CD14-positive monocyte (primary cell): ENCODE measurements around the gene ESPN. TPM values are rescaled to one million over a fixed set of nuclear protein-coding genes. Genes with fewer than 3 reads are reported as not detected.

Experiments
- DNase-seq, 3 donors: peaks; one replicate each; pipeline ENCODE4 v3.0.0-alpha.2; 2011 to 2022
- H2AFZ ChIP-seq: 2 replicates; pipeline ENCODE4 v1.6.0; 2012; ENCODE audit warnings: mild to moderate bottlenecking, low read depth, low read length, inconsistent platforms; ENCODE audit not compliant: insufficient read depth, poor library complexity, severe bottlenecking
- H3K27ac ChIP-seq, 2 donors: 1 replicate in 1 of 2; 2 replicates in 1 of 2; pipeline ENCODE4 v1.5.1; 2012 to 2013; ENCODE audit warnings: low read length in 2 of 2, control low read depth in 1 of 2, inconsistent platforms in 1 of 2, low read depth in 1 of 2, mild to moderate bottlenecking in 1 of 2
- H3K27me3 ChIP-seq, 2 donors: one replicate each; pipeline versions ENCODE4 v1.6.0 to v1.6.1; 2011 to 2013; ENCODE audit warnings: low read length in 2 of 2; ENCODE audit not compliant: control insufficient read depth in 2 of 2, insufficient read depth in 2 of 2
- H3K36me3 ChIP-seq, 2 donors: replicated peaks in 1 of 2; 1 replicate in 1 of 2; 2 replicates in 1 of 2; pipeline versions ENCODE4 v1.5.1 to v1.6.1; 2012 to 2013; ENCODE audit warnings: low read length in 2 of 2, control low read depth in 1 of 2, inconsistent platforms in 1 of 2, mild to moderate bottlenecking in 1 of 2; ENCODE audit not compliant: insufficient read depth in 2 of 2, control insufficient read depth in 1 of 2
- H3K4me1 ChIP-seq, 2 donors: 1 replicate in 1 of 2; 2 replicates in 1 of 2; pipeline versions ENCODE4 v1.5.1 to v1.6.1; 2012 to 2013; ENCODE audit warnings: low read length in 2 of 2, control low read depth in 1 of 2, inconsistent platforms in 1 of 2, mild to moderate bottlenecking in 1 of 2, moderate library complexity in 1 of 2; ENCODE audit not compliant: insufficient read depth in 2 of 2, control insufficient read depth in 1 of 2
- H3K4me2 ChIP-seq: replicated peaks from 2 replicates; pipeline ENCODE3; 2012; ENCODE audit warnings: low read length, moderate library complexity, mild to moderate bottlenecking; ENCODE audit not compliant: poor library complexity, severe bottlenecking; ENCODE audit errors: extremely low read depth
- H3K4me3 ChIP-seq, 3 experiments: fragments of 200-600 bp in 1 of 3; sonication (generic) in 1 of 3; replicated peaks in 1 of 3; 1 replicate in 2 of 3; 2 replicates in 1 of 3; pipeline ENCODE4 v1.5.1; 2011 to 2013; ENCODE audit warnings: low read length in 3 of 3, mild to moderate bottlenecking in 3 of 3, control low read depth in 2 of 3, low read depth in 2 of 3, inconsistent platforms in 1 of 3, moderate library complexity in 1 of 3
- H3K79me2 ChIP-seq: 2 replicates; pipeline ENCODE4 v1.6.0; 2012; ENCODE audit warnings: mild to moderate bottlenecking, control low read depth, inconsistent platforms, low read length, moderate library complexity; ENCODE audit not compliant: insufficient read depth
- H3K9ac ChIP-seq: 2 replicates; pipeline ENCODE4 v1.6.0; 2017; ENCODE audit warnings: low read length, mild to moderate bottlenecking; ENCODE audit not compliant: insufficient read depth, poor library complexity, severe bottlenecking
- H3K9me3 ChIP-seq, 2 donors: replicated peaks in 1 of 2; 1 replicate in 1 of 2; 2 replicates in 1 of 2; pipeline versions ENCODE4 v1.5.1 to v1.6.1; 2012 to 2013; ENCODE audit warnings: low read length in 2 of 2, control low read depth in 1 of 2; ENCODE audit not compliant: control insufficient read depth in 1 of 2, insufficient read depth in 1 of 2
- H4K20me1 ChIP-seq: 2 replicates; pipeline ENCODE4 v1.6.0; 2012; ENCODE audit warnings: mild to moderate bottlenecking, low read length, control low read depth, moderate library complexity; ENCODE audit not compliant: insufficient read depth
- H3K27ac Mint-ChIP-seq, 7 donors: one replicate each; pipeline ENCODE4 v1.8.0; 2020; ENCODE audit warnings: mild to moderate bottlenecking in 7 of 7, mixed read lengths in 7 of 7, moderate library complexity in 6 of 7, inconsistent platforms in 2 of 7
- H3K27me3 Mint-ChIP-seq, 3 donors: one replicate each; pipeline ENCODE4 v1.8.0; 2021 to 2022; ENCODE audit warnings: low read depth in 3 of 3, mild to moderate bottlenecking in 3 of 3, mixed read lengths in 3 of 3, moderate library complexity in 3 of 3, inconsistent platforms in 1 of 3
- H3K36me3 Mint-ChIP-seq, 2 donors: one replicate each; pipeline ENCODE4 v1.8.0; 2020; ENCODE audit warnings: mixed read lengths in 2 of 2, inconsistent platforms in 1 of 2, mild to moderate bottlenecking in 1 of 2
- H3K4me1 Mint-ChIP-seq: one replicate; pipeline ENCODE4 v1.8.0; 2020; ENCODE audit warnings: mild to moderate bottlenecking, mixed read lengths
- H3K4me3 Mint-ChIP-seq, 2 donors: one replicate each; pipeline ENCODE4 v1.8.0; 2020; ENCODE audit warnings: mild to moderate bottlenecking in 2 of 2, mixed read lengths in 2 of 2, moderate library complexity in 1 of 2
- H3K9me3 Mint-ChIP-seq, 7 donors: one replicate each; pipeline ENCODE4 v1.8.0; 2020 to 2022; ENCODE audit warnings: mixed read lengths in 7 of 7, mild to moderate bottlenecking in 6 of 7, moderate library complexity in 6 of 7, inconsistent platforms in 2 of 7
- WGBS: methylation state at CpG from one replicate; pipeline ENCODE4 v1.1.5; 2013; ENCODE audit warnings: missing lambda C conversion rate; ENCODE audit not compliant: insufficient coverage; 5-methylcytosine and 5-hydroxymethylcytosine counted together
- intact Hi-C, 2 donors: fragments of 100-400 bp; cut with micrococcal nuclease; formaldehyde crosslinking; loops; one replicate each; pipeline versions ENCODE4 v1.15.0 to v1.15.1; 2023
- polyA plus RNA-seq, 3 donors: library from polyadenylated mRNA; depleted of rRNA in 1 of 3; unstranded in 2 of 3; stranded (reverse) in 1 of 3; fragments of 300-500 nt in 2 of 3; fragments of >200 nt in 1 of 3; fragmentation: Illumina TruSeq in 2 of 3; gene quantifications; 1 replicate in 2 of 3; 2 replicates in 1 of 3; pipeline ENCODE4 v1.2.3, GENCODE V29; 2012 to 2021
- TF ChIP-seq, protein P1 (sequence below): fragments of 200-600 bp; IDR thresholded peaks from one replicate; pipeline ENCODE4 v1.8.0; 2022; ENCODE audit warnings: antibody characterized with exemption, mild to moderate bottlenecking

Gene ESPN
- polyA plus RNA-seq, 3 donors = not detected

DNA sequence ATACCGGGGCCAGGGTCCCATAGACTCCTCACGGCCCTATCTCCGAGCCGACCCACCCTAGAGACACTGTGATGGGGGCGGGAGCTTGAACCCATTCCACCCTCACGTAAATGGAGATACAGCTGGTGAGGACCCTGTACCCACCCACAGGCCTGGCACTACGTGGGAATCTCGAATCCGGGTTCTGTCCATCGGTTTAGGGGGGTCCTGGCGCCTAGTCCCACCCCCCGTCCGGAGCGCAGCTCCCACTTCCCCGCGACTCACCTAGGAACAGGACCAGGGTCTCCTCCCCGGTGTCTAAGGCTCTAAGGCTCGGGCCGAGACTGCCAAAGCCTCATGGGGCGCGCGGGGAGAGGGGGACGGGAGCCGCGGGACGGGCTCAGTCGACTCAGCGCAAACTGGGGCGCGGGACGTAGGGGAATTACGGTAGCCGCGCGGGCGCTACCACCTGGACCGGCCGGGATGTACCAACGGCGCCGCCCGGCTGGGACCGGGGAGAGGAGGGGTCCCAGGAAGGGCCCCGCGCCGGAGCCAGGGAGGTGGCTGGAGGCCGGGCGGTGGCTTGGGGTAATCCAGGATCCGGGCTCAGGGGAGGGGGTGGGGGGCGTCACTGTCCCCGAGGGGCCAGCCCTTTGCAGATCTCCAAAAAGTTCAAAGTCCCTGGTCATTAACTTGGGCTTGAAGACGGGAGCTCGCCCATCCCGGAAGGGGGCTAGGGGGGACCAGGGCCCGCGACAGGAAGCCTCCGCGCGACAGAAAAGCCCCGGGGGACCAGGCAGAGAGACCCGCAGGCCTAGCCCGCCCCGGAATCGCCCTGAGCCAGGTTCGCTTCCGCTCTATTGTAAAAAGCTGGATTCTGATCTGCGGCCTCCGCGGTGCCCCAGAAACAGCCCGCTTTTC, 65.9 kb downstream of the ESPN start:
- H3K36me3 Mint-ChIP-seq = no peaks in the 10 kb centered on the region
- Histone ChIP-seq H3K4me3 (peak overlapping the region in 1 of 3 experiments; percentile 28), H3K4me2 (peak overlapping the region; percentile 48), H4K20me1 (no peaks in the 10 kb centered on the region), H3K36me3 (no peaks in the 10 kb centered on the region), H3K27ac (no peak overlapping the region), H2AFZ (peak overlapping the region; percentile 29), H3K4me1 (peaks cover 9 to 10% of the 10 kb centered on the region in 2 donors), H3K9me3 (no peaks in the 10 kb centered on the region), H3K9ac (no peak overlapping the region), H3K27me3 (peaks cover 3 to 49% of the 10 kb centered on the region in 2 donors), H3K79me2 (no peaks in the 10 kb centered on the region)
- no peak for DNase-seq
- intact Hi-C loops = no loop called here
- peaks cover 0 to 4% (median 2%) of the 10 kb centered on the region in 7 donors for H3K9me3 Mint-ChIP-seq
- TF ChIP-seq, protein P1, sequence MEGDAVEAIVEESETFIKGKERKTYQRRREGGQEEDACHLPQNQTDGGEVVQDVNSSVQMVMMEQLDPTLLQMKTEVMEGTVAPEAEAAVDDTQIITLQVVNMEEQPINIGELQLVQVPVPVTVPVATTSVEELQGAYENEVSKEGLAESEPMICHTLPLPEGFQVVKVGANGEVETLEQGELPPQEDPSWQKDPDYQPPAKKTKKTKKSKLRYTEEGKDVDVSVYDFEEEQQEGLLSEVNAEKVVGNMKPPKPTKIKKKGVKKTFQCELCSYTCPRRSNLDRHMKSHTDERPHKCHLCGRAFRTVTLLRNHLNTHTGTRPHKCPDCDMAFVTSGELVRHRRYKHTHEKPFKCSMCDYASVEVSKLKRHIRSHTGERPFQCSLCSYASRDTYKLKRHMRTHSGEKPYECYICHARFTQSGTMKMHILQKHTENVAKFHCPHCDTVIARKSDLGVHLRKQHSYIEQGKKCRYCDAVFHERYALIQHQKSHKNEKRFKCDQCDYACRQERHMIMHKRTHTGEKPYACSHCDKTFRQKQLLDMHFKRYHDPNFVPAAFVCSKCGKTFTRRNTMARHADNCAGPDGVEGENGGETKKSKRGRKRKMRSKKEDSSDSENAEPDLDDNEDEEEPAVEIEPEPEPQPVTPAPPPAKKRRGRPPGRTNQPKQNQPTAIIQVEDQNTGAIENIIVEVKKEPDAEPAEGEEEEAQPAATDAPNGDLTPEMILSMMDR = peak; percentile 37
- peak overlapping the region; percentile 31 to 69 for H3K4me3 Mint-ChIP-seq
- no peak overlapping the region for H3K27ac Mint-ChIP-seq
- peaks cover 49 to 77% (median 58%) of the 10 kb centered on the region in 3 donors for H3K27me3 Mint-ChIP-seq
- H3K4me1 Mint-ChIP-seq = peaks cover 5% of the 10 kb centered on the region
- WGBS = 0% methylated on average over 68 of the region's 70 CpGs

GRCh38 chr1:6491081-6491449, 66.5 kb downstream of the ESPN start:
- Mint-ChIP-seq H3K9me3 (peaks cover 0 to 3% (median 2%) of the 10 kb centered on the region in 7 donors), H3K27me3 (peaks cover 51 to 78% (median 59%) of the 10 kb centered on the region in 3 donors), H3K4me1 (peaks cover 5% of the 10 kb centered on the region), H3K27ac (no peak overlapping the region), H3K4me3 (peak overlapping the region in 1 of 2 donors; percentile 41), H3K36me3 (no peaks in the 10 kb centered on the region)
- H2AFZ ChIP-seq = no peak overlapping the region
- peaks cover 9 to 10% of the 10 kb centered on the region in 2 donors for H3K4me1 ChIP-seq
- peaks cover 4 to 51% of the 10 kb centered on the region in 2 donors for H3K27me3 ChIP-seq
- no peak overlapping the region for H3K4me3 ChIP-seq
- DNase-seq = no peak
- intact Hi-C loops = no loop called here
- H3K4me2 ChIP-seq = peak overlapping the region; percentile 48
- no peaks in the 10 kb centered on the region for H3K79me2 ChIP-seq
- H3K9me3 ChIP-seq = no peaks in the 10 kb centered on the region
- H3K9ac ChIP-seq = no peak overlapping the region
- WGBS = 68% methylated on average over 4 of the region's 6 CpGs
- no peak overlapping the region for H3K27ac ChIP-seq
- H3K36me3 ChIP-seq = no peaks in the 10 kb centered on the region
- no peaks in the 10 kb centered on the region for H4K20me1 ChIP-seq
- TF ChIP-seq, protein P1 = no peak
